GM21619 (cell line): Measurements from ENCODE around the gene TAB2.
"Not testable (repeated sequence)": the region's sequence is repeated elsewhere in the genome, so short reads cannot be mapped to it uniquely, and the experiment has no call there.

Experiments used
- ATAC-seq: cut with Tn5 transposase; IDR thresholded peaks from one replicate; pipeline ENCODE4 v1.9.1; 2021; ENCODE audit not compliant: unreplicated experiment

TAB2 gene

DNA sequence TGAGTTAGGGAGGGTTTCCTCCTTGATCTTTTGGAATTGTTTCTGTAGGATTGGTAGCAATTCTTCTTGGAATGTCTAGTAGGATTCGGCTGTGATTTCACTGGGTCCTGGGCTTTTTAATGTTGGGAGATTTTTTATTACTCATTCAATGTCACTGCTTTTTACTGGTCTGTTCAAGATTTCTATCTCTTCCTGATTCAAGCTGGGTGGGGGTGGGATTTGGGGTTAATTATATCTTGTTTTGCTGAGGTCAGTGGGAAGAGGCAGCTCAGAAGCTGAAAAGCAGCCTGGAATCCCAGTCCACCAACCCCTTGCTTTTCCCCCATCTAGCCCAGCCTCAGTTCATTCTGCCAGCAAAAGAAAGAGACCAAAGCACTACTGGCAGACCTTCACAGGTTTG lies 122.1 kb downstream of the TAB2 start:
- no peak for ATAC-seq

DNA sequence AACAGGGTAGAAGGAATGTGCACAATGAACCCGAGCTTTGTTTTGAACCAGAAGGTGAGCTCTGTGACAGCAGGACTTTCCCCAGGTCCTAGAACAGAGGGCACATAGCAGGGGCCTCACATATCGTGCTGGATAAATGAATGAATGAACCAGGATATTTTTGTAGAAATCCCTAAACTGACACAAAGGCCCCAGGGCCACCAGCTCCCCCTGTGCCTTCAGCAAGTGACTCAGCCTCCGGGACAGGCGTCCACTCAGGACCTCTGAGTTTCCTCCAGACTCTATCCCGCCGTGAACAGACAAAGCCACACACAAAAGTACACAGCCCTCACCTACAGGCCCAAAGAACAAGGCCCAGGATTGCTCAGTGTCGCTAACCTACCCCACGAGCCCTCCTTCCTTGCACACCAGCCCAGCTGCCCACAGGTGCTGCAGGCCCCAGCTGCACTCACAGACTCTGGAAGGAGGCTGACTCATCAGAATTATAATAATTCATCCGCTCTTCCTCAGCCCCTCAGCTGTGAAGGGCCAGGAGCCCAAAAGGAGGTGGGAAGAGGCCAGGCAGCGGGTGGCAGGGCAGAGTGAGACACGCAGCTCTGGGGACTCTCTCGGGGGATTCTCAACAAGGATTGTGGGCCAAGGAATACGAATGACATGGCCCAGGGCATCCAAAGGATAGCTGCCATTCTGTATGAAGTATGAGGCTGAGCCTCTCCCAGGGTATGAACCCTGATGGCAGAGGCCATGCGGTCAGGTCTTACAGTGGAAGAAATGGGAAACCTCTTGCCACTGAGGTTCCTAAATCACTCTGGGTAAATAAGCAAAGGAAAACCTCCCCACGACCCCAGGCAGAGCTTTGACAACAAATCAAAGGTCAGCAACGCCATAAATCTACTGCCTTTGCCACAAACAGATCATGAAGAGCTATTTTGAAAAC lies 123.5 kb downstream of the TAB2 start:
- no peak for ATAC-seq

DNA sequence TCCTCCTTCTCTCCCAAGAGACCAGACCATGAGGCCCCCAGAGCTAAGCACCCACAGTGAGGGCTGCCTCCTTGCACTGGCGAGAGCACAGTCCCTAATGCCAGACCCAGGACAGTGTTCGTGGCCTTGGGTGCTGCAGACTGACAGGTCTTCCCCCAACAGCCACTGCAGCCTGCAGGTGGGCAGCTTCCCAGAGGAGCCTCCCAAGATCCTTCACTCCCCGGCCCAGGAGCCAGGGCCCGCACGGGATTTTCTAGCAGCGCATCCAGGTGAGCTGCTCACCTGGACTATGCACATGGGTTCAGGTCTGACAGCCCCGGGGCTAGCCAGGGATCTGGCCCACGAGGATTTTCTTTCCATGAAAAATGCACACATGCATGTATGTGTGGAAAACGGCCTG lies 124.2 kb downstream of the TAB2 start:
- ATAC-seq = no peak

DNA sequence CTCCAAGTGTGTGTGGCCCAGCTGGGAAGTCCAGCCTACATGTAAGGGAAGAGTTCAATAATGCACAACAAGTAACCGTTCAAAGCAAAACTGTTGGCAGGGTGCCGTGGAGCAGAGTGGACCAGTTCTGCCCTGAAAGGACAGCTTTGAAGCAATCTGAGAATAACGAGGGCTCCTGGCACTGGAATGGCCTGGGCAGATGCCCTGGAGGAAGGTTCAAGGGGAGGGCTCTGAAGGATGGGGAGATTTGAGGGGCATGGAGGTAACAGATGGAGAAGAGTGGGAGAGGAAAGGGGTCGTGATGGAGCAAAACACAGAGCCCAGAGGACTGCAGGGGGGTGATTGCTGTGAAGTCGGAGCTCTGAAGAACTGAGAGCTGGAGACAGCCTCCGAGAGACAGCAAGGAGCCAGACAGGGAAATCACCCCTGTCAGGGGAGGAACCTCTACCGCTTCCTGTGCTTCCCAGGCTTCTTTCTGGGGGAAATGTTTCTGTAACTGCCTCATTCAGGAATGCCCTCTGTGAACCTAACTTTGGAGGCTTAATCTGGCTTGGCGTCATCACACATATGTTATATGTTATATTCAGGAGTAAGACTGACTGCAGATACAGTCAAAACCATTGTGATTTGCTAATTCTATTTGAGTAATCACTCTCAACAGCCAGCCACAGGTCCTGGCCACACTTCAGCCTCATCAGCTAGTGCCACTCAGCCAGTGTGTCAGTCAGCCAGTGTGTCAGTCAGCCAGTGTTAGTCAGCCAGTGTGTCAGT lies 126.1 kb downstream of the TAB2 start:
- no peak for ATAC-seq

DNA sequence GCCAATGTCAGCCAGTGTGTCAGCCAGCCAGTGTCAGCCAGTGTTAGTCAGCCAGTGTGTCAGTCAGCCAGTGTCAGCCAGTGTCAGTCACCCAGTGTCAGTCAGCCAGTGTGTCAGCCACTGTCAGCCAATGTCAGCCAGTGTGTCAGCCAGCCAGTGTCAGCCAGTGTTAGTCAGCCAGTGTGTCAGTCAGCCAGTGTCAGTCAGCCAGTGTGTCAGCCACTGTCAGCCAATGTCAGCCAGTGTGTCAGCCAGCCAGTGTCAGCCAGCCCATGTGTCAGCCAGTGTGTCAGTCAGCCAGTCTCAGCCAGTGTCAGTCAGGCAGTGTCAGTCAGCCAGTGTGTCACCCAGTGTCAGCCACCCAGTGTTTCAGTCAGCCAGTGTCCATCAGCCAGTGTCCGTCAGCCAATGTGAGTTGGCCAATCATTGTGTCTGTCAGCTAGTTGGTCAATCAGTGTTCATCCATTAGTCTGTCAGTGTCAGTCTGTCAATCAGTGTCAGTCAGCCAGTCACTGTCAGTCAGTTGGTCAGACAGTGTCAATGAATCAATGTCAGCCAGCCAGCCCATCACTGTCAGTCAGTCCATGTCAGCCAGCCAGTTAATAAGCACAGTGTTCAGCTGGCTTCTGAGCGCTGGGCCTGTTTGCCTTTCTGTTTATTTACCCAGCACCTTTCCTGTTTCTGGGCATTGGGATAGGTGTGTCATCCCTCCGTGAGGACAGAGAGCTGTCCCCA lies 127.0 kb downstream of the TAB2 start:
- not testable (repeated sequence) for ATAC-seq

DNA sequence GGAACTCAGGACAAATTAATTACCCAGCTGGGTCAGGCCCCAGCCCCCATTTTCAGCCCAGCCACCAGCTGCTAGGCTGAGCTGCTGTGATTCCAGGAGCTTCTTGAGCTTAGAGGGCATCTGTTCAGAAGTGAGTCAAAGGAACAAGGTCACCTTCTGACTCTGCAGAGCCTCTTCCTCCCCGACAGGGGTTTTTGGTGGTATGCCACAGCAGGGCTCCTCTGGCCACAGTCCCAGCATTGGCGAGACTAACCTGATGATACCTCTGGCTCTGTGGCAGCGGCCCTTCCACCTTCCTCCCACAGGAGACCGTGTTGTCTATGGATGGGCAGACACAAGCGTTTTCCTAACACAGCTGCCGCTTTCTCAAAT lies 127.6 kb downstream of the TAB2 start:
- ATAC-seq = no peak

DNA sequence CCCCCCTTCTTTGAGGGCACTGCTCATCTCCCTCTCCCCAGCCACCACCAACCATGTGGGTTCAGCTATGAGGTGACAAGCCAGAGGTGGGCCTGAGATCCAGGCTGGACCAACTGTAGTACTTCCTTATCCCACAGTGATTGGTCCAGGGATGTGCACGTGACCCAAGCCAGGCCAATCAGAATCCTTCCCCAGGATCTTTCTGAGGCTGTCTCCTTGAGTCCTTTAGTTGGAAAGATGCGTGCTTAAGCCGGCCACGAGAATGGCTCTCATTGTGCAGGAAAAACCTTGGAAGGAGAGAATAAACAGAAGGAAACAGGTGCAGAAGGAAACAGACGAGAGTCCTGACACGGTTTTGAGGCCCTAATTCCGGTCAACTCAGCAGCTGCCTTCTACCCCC lies 128.1 kb downstream of the TAB2 start:
- ATAC-seq = no peak

DNA sequence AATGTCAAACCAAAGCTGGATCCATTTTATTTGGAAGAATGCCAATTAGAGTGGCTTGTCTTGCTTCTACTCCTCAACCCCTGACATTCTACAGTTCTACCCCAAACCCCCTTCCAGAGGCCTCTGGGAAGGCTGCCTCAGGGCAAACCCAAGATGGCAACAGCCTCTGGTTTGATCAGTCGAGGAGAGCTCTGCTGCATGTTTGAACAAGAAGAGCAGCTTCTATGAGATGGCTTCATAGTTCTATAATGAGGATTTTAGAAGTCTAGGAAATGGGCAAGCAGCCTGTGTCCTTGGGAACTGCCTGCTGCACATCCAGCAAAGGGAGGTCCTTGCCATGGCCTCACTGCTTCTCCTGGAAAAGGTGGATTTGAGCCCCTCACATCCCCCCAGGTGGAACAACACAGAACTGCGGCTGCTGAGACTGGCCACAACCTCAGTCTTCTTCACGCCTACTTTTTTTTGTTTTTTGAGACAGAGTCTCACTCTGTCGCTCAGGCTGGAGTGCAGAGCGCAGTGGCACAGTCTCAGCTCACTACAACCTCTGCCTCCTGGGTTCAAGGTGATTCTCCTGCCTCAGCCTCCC lies 129.4 kb downstream of the TAB2 start:
- ATAC-seq = no peak

DNA sequence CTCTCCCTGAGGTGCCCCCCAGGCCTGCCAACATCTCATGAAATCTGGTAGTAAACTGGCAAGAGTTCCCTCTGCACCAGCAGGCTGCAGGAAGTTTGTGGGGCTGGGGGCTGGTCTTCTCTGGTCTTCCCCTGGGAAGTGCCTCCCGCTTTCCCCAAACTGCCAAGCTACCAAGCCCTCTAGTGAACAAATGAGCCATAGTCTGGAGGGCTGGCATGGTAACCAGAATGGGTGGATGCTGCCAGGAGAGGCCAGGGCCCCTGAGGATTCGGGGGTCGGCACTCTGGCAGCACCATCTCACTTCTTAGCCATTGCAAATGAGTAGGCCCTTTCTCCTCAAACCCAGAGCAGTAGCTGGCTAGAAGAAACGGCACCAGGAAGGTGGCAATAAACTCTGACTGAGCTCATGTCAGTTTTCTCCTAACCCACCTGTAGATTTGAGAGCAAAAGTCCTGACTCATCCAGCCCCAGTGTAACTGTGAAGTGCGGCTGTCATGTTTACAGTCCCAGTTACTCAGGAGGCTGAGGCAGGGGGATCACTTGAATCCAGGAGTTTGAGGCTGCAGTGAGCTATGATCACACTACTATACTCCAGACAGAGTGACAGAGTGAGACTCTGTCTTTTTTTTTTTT lies 131.4 kb downstream of the TAB2 start:
- no peak for ATAC-seq

DNA sequence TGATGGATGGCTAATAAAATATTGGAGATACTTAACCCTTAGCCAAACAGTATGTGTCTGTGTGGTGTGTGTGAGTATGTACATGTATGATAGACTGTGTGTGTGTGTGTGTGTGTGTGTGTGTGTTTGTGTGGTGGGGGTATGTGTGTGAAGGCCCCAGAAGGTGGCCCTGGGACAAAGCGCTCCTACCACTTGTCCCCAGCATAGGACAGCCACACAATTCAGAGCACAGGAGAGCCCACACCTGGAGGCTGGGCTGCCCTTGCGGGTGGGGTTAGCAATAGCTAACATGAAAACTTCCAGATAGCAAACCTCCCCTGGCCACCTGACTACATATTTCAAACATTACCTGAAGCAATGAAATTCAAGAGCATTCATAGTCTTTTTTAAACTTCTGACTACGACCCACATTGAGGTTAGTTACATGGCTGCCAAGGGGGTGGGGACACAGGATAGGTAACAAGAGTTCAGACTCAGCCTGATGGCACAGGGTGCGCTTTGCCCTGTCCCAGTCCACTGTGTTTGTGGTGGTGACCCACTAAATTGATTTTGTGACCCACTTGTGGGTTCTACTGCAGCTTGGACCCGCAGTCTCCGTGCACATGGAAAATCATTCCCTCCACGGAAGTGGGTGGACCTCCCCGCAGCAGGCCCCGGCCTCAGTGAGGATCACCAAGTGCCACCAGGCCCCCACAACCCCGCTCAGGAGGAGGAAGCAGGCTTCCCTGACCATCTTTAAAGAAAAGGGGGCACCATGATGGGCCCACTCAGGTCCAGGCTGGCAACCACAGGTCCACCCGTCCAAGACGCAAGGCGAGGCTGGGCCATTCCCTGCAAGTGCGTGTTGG lies 132.5 kb downstream of the TAB2 start:
- no peak for ATAC-seq

DNA sequence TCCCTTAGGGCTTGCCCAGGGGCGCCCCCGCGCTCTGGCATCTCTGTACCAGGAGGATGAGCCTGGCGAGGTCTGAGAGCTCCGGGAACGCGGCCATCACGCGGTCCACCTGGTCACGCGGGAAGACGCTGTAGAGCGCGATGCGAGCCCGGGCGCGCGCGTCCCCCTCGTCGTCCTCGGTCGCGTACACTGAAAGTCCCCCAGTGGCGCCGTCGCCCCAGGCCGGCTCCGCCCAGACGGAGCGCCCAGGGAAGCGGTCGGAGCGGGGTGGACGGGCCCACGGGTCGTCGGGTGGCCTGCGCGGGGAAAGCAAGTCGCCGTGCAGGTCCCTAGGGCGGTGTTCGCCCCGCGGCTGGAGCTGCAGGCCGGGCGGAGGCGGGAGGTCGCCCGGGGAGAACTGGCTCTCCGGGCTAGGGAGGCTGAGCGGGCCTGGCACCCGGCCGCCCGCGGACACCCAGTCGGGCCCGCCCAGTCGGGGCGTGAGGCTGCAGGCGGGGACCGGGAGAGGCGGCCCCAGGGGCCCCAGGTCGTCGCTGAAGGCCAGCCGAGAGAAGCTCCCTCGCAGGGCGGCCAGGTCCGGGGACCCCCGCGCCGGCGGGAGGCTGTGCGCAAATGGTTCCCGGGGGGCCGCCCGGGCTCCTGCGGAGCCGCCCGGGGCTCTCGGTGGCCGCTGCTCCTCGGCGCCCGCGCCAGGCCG lies 133.3 kb downstream of the TAB2 start:
- no peak for ATAC-seq

DNA sequence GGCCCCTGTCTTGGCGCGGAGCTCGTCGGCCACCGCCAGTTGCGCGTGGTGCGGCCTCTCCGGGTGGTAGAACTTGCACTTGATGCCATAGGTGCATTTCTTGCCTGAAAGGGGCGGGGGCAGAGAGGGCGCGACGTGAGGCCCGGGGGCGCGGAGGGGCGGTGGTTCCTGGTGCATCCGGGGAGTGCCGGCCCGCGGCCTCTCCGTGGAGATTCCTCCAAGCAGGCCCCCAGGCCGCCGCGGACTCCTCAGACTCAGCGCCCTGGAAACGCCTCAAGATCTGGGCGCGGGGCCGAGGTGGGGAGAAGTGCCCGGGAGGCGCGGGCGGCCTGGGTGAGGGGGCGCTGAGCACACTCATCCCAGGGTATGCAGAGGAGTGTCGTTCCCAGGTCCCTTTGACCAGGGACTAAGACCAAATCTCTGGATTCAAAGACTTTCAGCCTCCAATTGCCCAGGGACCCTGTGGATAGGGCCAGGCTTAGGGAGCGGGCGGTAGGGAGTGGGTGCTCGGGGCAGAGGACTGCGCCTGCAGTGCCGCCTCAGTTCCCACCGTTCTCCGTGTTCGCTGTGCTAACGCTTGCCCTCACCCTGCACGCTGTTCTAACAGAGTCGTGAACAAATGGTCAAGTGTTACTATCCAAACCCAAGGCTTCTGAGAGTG lies 134.0 kb downstream of the TAB2 start:
- ATAC-seq = no peak

DNA sequence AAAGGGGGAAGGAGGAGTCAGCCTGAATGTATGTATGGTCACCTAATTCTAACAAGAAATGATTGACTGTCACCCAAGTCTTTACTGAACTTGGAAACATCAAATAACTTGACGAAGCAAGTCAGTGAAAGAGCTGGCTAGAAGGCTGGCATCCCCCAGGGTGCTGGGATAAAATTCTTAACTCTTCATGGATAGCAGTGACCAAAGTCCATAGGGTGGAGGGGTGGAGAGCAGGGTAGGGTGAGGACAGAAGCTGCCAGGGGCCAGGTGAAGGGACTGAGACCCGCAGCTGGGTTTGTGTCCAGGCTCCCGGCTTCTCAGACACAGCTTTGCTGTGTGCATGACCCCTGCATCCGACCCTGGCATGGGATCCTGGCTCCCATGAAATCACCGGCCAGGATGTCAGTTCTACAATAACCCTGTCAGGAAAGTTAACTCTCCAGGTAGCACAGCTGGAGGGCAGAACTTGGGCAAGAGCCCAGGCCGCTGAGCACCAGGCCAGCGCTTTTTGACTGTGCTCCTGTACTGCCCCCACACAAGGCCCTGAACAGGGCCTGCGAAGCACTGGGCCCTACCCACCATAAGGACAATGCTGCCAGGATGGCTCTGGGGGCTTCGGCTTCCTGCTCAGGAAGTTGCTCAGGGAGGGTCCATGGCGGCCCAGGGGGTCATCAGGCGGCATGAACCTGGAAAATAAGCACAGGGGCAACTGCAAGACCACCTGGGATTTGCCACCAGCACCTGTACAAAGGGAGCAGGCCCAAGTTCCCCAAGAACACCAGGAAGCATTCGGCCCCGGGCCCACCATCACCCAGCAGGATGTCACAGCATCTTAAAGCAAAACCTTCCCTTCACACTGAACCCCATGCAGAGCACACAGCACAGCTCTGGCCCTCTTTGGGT lies 134.8 kb downstream of the TAB2 start:
- ATAC-seq = no peak

DNA sequence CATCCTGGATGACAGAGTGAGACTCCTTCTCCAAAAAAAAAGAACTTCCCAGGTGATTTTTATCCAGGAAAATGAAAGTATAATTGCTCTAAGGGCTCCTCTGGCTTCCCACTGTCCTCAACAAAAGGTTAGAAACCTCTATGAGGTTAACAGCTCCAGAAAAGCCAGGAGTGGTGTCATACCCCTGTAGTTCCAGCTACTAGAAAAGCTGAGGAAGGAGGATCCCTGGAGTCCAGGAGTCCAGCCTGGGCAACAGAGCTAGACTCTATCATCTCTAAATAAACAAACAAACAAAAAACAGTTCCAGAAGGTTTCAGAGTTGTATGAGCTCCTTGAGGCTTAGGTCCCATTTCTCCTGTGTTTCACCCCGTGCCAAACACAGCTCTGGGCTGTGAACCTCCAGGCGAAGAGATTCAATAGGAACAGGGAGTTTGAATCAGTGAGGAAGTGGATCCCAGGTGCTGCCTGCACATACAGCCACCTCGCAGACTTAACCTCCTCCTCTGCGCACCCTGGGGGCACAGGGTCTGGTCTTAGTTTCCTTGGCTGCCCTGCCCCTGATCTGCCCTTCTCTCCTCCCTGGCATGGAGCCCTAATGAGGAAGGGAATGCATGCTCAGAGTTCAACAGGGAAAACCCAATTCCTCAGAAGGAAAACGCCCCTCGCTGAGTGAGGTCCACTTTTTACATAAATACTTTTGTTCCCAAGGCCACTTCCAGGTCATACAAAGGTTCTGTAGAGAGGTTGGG lies 136.3 kb downstream of the TAB2 start:
- ATAC-seq = no peak

DNA sequence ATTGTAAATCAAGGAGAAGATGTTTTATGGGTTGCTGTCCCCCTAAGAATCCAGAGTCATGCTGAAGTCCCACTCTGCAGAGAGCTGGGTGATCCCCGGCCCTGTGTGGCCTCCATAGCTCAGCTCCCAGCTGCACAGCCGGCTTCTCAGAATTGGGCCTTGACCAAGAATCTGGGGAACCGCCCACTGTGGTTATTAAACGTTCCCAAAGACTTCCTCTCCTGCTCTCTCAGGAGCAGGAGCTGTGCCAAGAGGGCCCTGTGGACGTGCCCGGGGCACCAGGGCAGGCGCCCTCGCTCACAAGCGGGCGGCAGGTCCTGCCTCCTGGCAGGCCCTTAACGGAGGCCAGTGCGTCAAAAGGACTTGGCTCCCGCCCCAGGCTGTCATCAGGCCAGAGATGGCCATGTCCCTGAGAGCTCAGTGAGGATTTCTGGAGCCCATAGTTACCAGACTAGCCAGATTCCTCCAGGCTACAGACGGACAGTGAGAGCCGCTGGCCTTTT lies 136.9 kb downstream of the TAB2 start:
- ATAC-seq = no peak

DNA sequence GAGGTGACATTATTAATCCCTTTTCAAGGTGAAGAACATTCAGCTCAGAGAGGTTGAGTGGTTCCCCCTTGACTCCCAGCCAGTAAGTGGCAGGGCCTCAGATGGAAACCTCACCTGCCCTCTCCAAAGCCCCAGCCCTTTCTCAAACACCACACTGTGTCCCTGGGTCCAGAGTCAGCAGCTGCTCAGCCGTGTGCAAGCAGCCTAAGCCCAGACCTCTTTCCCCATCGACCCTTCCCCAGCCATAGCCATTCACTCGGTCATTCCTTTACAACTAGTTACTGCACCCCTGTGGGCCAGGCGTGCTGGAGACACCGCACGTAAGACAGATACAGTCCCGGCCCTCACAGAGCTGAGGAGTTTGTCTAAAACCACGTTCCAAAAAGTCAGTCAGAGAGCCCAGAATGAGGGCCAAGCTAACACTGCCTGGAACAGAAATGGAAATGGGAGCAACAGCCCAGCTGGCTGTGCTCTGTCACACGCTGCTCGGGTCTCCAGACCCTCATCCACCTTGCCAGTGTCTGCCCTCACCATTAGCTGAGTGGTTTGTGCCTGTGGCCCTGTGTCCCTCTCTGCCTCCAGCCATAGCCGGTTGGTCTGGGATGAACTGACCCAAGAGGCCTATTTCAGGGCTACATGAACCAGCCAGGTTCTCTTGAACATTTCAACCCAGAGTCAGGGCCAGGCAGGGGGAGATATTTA lies 137.7 kb downstream of the TAB2 start:
- no peak for ATAC-seq
